ENCODE measurements around the gene KRTAP15-1.

DNA sequence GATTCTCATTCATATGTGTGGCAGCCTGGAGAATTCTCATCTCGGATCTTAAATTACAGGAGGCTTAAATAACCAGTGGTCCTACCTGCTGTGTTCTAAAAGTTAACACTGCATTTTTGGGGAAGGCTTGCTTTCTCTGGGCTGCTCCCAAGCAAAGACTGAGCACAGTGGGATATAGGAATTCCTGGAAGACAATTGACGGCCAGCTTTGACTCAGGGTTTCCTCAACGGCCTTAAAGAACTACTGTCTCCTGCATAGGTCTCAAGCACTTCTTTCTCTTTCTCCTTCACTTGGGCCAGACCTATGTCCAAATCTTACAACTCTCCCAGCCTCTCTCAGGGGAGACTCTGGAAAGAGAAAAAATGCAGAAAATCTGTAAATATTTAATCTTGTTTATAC is 13.3 kb upstream of the KRTAP15-1 start:
- TF ChIP-seq GATA2 (IDR thresholded peaks at IDR 0.05; ENCODE audit: low read depth, low read length) (no peak), GATA3 (IDR thresholded peaks at IDR 0.05; ENCODE audit: low read depth, low read length) (no peak)

Data from SH-SY5Y (cell line).